ENCODE measurements around the gene CLDN10.

CLDN10 gene

GRCh38 chr13:95579303-95579702 lies 26.8 kb downstream of the CLDN10 start:
- TF ChIP-seq, protein P1, sequence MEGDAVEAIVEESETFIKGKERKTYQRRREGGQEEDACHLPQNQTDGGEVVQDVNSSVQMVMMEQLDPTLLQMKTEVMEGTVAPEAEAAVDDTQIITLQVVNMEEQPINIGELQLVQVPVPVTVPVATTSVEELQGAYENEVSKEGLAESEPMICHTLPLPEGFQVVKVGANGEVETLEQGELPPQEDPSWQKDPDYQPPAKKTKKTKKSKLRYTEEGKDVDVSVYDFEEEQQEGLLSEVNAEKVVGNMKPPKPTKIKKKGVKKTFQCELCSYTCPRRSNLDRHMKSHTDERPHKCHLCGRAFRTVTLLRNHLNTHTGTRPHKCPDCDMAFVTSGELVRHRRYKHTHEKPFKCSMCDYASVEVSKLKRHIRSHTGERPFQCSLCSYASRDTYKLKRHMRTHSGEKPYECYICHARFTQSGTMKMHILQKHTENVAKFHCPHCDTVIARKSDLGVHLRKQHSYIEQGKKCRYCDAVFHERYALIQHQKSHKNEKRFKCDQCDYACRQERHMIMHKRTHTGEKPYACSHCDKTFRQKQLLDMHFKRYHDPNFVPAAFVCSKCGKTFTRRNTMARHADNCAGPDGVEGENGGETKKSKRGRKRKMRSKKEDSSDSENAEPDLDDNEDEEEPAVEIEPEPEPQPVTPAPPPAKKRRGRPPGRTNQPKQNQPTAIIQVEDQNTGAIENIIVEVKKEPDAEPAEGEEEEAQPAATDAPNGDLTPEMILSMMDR (IDR thresholded peaks at IDR 0.05; ENCODE audit: insufficient read depth, low read depth, low read length, missing control alignments) = no peak
- no peak overlapping the region for H3K4me3 ChIP-seq (ENCODE audit: low read length)
- DNase-seq (ENCODE audit: low read depth) = no peak

- TF ChIP-seq, protein P1 (IDR thresholded peaks at IDR 0.05; ENCODE audit: insufficient read depth, low read depth, low read length, missing control alignments) = no peak
- H3K4me3 ChIP-seq (ENCODE audit: low read length) = no peak overlapping the region
- DNase-seq (ENCODE audit: low read depth) = no peak
Measured at GRCh38 chr13:95585867-95586266, 33.3 kb downstream of the CLDN10 start.

- H3K4me3 ChIP-seq (ENCODE audit: low read length) = no peak overlapping the region
- peak; percentile 80 for DNase-seq (ENCODE audit: low read depth)
- TF ChIP-seq, protein P1 (IDR thresholded peaks at IDR 0.05; ENCODE audit: insufficient read depth, low read depth, low read length, missing control alignments) = no peak
Measured at GRCh38 chr13:95588134-95588533, 35.6 kb downstream of the CLDN10 start.

- DNase-seq (ENCODE audit: low read depth) = peak; percentile 76
- TF ChIP-seq, protein P1 (IDR thresholded peaks at IDR 0.05; ENCODE audit: insufficient read depth, low read depth, low read length, missing control alignments) = no peak
- no peak overlapping the region for H3K4me3 ChIP-seq (ENCODE audit: low read length)
Measured at GRCh38 chr13:95588721-95589120, 36.2 kb downstream of the CLDN10 start.

DNA sequence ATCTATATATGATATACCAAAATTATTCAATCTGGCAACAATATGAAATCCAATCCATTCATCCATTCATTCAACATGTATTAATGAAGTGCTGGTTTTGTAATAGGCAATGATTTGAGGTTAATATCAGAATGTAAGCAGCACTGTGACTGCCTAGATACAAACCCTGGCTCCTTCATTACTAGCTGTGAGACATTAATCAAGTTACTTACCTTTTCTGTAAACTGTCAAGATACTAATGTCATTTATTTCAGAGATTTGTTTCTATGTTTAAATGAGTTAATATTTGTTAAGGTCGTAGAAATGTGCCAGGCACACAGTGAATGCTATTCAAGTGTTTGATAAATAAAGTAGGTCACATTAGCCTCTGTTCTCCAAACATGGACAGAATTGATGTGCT lies 40.9 kb downstream of the CLDN10 start:
- DNase-seq (ENCODE audit: low read depth) = no peak
- TF ChIP-seq, protein P1 (IDR thresholded peaks at IDR 0.05; ENCODE audit: insufficient read depth, low read depth, low read length, missing control alignments) = no peak
- H3K4me3 ChIP-seq (ENCODE audit: low read length) = no peak overlapping the region

DNA sequence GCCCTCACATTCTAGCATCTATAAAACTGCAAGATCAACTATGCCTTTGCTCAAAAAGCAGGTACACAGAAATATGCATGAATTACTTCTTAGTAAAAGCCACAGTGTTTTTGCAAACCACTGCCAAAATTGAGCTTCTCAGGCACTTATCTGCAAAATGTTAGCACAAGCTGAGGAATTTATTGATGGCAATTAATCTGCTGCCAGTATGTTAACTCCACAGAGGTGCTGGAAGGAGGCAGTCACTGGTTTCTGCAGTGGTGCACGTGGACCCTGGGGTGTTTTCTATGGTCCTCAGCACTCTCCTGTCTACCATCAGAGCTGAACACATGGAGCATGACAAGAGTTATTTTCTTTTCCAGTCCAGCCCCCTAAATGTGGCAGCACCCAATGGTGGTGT lies 44.2 kb downstream of the CLDN10 start:
- no peak for DNase-seq (ENCODE audit: low read depth)
- TF ChIP-seq, protein P1 (IDR thresholded peaks at IDR 0.05; ENCODE audit: insufficient read depth, low read depth, low read length, missing control alignments) = no peak
- H3K4me3 ChIP-seq (ENCODE audit: low read length) = no peak overlapping the region

- TF ChIP-seq, protein P1 (IDR thresholded peaks at IDR 0.05; ENCODE audit: insufficient read depth, low read depth, low read length, missing control alignments) = no peak
- H3K4me3 ChIP-seq (ENCODE audit: low read length) = no peak overlapping the region
- DNase-seq (ENCODE audit: low read depth) = no peak
Measured at GRCh38 chr13:95601216-95601615, 48.7 kb downstream of the CLDN10 start.

Data from epithelial cell of esophagus (primary cell).